ENCODE results near the gene CASKIN2.

The CASKIN2 gene

GRCh38 chr17:75546181-75546580, 30.8 kb upstream of the CASKIN2 start:
- DNase-seq (ENCODE audit: low read depth in 3 of 3) = no peak

DNA sequence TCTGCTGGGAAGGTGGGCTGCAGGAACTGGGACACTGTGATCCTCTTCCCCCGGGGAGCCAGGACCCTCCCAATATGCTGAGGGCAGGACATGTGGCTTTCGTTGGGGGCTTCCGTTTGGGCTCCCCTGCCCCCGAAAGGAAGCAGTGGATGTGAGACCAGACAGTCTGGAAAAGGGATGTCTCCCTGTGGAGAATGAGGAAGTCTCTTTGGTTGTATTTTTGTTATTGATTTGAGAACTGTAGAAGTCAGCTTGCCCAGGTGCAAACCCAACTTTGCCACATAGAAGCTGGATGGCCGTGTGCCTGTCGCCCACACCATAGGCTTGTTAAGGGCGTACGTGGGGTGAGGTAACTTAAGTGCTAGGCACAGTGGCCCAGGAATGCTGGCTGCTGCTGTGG, 28.9 kb upstream of the CASKIN2 start:
- DNase-seq (ENCODE audit: low read depth in 3 of 3) = no peak

- DNase-seq (ENCODE audit: low read depth in 3 of 3) = no peak
Observed at GRCh38 chr17:75542728-75543336, 27.5 kb upstream of the CASKIN2 start.

GRCh38 chr17:75542229-75542628, 26.9 kb upstream of the CASKIN2 start:
- DNase-seq (ENCODE audit: low read depth in 3 of 3) = no peak

GRCh38 chr17:75540923-75541503, 25.7 kb upstream of the CASKIN2 start:
- DNase-seq (ENCODE audit: low read depth in 3 of 3) = no peak

DNA sequence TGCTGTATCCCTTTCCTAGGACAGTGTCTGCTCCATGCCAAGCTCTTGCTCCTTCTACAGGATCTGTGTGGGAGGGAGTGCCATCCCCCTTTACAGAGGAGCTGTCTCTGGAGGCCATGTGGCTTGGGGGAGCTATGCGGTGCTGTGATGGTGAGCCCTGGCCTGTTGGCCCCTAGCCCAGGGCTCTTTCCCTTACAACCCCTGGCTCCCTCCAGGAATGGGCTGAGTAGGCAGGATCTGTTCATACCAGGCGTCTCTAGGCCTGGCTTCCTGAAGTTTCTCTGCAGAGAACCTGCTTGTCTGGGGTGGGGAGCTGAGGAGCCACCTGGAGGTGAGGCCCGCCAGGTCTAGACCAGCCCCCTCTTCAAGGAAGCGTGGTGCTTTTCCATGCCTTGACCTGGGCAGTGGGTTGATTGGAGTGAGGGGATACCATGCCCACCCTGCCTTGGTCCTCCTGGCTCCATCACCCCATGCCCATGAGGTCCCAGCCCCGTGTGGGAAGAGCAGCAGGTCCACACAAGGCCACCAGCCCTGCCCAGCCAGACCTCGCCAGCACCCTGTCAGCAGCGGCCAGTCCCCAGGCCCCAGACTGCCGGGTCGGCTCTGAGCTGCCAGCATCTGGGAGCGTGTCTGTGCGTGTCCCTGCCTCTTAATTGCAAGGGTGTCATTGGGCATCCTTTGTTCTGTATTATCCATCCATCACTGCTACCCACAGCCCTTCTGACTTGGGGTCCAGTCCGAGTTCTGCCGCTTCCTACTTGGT, 24.8 kb upstream of the CASKIN2 start:
- no peak for DNase-seq (ENCODE audit: low read depth in 3 of 3)

GRCh38 chr17:75536366-75536765, 21.0 kb upstream of the CASKIN2 start:
- DNase-seq (ENCODE audit: low read depth in 3 of 3) = no peak

DNA sequence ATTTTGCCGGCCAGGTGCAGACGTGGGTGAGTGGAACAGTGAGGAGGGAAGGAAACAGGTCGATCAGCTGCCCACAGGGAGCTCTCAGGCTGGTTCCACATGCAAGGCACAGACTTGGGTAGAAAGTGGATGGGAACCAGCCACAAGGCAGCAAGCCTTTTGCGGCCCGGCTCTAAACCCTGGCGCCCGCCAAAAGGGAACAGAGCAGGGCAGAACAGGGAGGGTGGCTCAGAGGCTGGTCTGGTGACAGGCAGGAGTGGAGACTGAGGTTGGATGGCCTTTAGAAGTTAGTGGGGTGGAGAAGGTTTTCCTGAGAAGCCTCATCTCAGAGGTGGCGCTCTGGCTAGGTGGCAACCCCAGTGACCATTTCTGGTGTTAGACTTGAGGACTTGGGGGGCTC, 20.5 kb upstream of the CASKIN2 start:
- DNase-seq (ENCODE audit: low read depth in 3 of 3) = no peak

DNA sequence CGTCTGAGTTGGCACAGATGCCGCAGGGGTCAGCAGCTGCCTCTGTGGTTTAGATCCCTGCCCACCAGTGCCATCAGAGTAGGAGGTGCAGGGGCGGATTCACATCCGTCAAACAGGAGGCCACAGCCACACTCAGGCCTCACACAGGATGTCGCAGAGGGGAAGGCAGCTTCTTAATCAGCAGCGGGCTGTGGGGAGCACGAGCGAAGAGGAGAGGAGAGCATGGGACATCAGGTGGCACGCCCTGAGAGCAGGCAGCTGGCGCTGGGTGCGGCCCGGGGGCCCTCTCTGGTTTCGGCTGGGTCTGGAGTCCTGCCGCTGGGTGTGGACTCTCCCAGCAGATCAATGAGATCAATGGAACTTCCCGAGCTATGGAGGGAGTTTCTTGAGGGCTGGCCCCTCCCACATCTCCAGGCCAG, 19.8 kb upstream of the CASKIN2 start:
- peak in 2 of 3 donors; percentile 44 to 50 for DNase-seq (ENCODE audit: low read depth in 3 of 3)

GRCh38 chr17:75531721-75532072, 16.4 kb upstream of the CASKIN2 start:
- DNase-seq (ENCODE audit: low read depth in 3 of 3) = no peak

DNA sequence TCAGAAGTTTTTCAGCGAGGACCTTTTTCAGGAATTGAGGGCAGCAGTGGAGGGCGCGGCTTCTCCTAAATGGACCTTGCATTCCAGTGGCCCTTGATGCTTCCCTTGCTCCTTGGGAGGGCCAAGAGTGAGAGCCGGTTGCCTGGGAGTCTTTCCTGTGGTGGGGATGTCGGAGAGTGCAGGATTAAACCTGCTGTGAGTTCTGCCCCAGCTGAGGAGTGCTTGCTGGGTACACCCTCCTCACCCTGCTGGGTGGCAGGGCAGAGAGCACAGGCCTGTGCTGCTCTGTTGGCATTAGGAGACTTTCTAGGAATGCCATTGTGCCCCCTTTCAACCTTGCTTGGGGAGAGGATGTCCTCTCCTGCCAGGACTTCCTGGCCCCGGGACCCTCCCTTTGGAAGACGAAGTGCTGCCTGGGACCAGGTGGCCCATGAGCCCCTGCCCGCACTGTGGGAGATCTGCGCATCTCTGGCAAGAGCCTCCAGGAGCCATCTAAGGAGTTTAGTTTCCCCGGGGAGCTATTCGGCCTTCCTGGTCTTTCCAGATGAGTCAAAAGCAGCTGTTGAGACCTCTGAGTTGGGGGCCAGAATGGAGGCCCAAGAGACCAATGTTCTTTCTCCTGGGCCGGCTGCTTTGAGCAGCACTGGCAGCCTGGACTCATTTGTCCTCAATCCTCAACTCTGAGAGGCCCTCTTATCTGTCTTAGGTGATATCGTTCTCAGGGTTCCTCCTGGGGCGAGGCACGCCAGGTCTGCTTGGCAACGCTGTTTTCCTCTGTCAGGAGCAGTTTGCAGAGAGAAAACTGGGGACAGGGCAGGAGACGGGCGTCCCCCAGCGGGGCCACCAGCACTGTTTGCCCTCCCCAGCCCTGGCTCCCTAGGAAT, 15.7 kb upstream of the CASKIN2 start:
- no peak for DNase-seq (ENCODE audit: low read depth in 3 of 3)

DNA sequence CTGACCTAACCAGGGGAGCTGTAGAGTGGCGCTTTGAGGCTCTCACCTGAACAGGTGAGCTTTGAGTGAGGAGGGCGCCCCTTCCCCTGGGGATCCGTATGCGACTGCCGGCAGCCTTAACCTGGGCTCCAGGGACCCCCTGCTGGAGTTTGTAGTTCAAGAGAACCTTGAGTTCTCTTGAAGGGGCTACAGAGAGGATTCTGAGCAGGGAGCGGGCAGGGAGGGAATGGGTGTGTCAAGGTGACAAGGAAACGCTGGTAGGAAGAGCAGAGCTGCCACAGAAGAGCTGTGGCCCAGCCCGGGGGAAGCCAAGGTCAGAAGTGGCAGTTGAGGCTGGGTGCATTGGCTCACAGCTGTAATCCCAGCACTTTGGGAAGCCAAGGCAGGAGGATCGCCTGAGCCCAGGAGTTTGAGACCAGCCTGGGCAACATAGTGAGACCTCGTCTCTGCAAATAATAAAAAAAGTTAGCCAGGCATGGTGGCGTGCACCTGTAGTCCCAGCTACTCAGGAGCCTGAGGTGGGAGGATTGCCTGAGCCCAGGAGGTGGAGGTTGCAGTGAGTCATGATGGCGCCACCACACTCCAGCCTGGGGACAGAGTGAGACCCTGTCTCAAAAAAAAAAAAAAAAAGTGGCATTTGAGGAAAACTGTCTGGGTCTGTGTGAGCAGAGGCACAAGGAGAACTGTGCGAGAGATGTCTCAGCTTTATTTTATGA, 11.4 kb upstream of the CASKIN2 start:
- no peak for DNase-seq (ENCODE audit: low read depth in 3 of 3)

DNA sequence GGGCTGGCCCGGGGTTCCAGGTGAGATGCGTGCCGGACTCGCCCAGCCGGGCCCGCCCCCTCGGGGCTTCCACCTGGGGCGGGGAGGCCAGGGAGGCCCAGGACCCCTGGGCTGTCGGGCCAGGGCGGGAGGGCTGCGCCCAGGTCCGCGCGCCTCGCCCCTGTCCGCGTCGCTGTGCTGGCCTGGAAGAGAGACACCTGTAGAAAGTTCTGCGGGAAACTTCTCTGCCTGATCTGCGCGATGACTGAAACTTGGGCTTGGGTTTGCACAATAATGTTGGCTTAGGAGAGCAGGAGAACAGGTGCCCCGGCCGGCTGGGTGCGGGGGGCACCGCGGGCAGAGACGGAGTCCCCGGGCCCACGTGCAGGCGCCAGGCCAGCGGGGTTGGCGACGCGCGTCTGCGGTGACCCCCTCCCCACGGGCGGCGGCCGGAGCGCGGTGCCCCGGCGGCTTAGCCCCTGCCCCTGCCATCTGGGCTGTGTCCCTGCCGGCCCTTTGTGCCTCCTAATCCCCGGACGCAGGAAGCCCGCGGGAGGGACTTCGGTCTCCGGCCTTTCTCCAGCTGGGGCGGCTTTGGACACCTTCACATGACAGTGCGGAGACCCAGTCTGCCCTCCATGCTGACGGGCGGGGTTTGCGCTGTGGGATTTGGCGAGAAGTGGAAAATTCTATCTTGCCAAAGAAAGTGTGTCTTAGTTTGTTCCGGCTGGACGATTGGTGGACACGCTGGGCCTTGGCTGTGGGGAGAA, 10.6 kb upstream of the CASKIN2 start:
- DNase-seq (ENCODE audit: low read depth in 3 of 3) = no peak

DNA sequence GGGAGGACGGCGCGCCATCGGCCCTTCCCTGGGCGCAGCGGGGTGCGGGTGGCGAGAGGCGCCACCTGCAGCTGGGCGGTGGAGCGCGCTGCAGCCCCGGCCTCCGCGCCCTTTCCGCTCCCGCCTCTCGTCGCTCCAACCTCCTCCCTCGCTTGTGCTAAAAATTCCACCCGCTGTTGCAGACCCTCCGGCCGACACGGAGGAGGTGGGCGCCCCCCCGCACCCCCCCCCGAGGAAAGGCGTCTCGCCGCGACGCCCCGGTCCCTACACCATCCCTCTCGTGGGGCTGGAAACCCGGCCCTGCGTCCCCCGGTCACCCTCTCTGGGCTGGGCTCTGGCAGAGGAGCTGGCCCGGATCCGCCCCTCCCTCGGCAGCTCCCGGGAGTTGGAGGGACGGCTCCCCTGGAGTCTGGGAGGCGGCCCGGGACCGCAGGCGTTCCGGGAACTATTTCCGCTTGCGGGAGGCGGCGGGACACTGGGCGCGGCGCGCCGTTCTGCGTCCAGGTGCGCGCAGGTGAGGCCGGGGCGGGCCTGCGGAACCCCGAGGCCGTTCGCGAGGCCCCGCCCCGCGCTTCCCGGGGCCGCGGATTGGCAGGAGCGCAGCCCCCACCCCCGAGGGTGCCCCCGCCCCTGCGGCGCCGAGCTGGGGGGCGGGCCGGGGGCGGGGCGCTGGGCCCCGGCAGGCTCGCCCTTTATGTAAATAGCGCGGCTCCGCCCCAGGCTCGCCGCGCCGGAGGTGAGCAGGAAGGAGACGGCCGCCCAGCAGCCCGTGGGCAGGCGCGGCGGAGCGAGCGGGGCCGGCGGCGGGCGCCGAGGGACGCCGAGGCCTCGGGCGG, 9.9 kb upstream of the CASKIN2 start, which contains the start of gene LLGL2:
LLGL2 (plus strand) TSS at position 728 of the 836 bp plus-strand sequence. CDS start 17,730 bp downstream, outside the sequence.
- DNase-seq (ENCODE audit: low read depth in 3 of 3) = peak in 2 of 3 donors; percentile 56 to 70

- DNase-seq (ENCODE audit: low read depth in 3 of 3) = no peak
Observed at GRCh38 chr17:75524269-75524969, 9.1 kb upstream of the CASKIN2 start.

- DNase-seq (ENCODE audit: low read depth in 3 of 3) = no peak
Observed at GRCh38 chr17:75523647-75524046, 8.3 kb upstream of the CASKIN2 start.

GRCh38 chr17:75521951-75522727, 6.8 kb upstream of the CASKIN2 start:
- DNase-seq (ENCODE audit: low read depth in 3 of 3) = no peak

DNA sequence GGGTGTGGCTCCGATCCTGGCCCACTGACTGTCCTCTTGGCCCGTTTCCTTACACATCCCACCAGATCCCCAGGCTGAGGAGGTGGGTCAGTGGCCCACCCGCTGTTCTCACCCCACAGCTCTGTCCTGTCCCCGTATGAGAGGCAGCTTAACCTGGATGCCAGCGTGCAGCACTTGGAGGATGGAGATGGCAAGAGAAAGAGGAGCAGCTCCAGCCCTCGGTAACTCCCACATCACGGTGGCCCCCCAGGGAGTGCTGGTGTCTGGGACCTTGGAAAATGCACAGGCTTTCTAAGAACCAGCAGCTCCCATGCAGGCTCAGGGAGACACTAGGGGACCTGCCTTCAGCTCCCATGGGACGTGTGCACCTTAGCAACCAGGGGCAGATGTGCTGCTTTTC, 6.0 kb upstream of the CASKIN2 start:
- no peak for DNase-seq (ENCODE audit: low read depth in 3 of 3)
